ENCODE data around the gene DCLRE1A.

DNA sequence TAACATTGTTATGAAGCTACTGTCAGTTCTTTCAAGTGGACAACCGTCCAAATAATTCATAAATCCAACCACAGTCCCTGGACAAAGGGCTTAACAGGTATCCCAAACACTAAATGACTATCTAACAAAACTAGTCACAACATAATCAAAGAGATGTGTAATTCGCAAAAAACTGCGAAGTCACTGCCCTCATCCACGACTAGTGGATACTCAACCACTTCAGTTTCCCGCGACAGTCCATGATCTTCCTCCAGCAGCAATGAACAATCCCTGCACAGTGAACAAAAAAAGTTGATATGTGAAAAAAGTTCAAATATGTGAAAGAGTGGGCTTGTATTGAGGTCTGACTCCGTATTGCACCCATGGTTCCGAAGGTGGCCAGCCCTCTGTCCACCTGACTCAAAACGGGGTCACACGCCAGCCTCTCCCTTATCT is 287 bp downstream of the DCLRE1A start:
- TF ChIP-seq POLR2A (IDR thresholded peaks at IDR 0.05; ENCODE audit: low read depth, low read length), result no peak
- no peak for TF ChIP-seq RAD21 (IDR thresholded peaks at IDR 0.05; ENCODE audit: insufficient read depth, low read depth, low read length)
- TF ChIP-seq SMC3 (IDR thresholded peaks at IDR 0.05; ENCODE audit: borderline replicate concordance, low read length), result no peak
- no peak for TF ChIP-seq CREM (IDR thresholded peaks at IDR 0.05; ENCODE audit: low read depth)
- TF ChIP-seq, protein P1, sequence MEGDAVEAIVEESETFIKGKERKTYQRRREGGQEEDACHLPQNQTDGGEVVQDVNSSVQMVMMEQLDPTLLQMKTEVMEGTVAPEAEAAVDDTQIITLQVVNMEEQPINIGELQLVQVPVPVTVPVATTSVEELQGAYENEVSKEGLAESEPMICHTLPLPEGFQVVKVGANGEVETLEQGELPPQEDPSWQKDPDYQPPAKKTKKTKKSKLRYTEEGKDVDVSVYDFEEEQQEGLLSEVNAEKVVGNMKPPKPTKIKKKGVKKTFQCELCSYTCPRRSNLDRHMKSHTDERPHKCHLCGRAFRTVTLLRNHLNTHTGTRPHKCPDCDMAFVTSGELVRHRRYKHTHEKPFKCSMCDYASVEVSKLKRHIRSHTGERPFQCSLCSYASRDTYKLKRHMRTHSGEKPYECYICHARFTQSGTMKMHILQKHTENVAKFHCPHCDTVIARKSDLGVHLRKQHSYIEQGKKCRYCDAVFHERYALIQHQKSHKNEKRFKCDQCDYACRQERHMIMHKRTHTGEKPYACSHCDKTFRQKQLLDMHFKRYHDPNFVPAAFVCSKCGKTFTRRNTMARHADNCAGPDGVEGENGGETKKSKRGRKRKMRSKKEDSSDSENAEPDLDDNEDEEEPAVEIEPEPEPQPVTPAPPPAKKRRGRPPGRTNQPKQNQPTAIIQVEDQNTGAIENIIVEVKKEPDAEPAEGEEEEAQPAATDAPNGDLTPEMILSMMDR (IDR thresholded peaks at IDR 0.05 in 2 of 3, conservative IDR thresholded peaks at IDR 0.05 in 1 of 3; ENCODE audit: control insufficient read depth in 2 of 3, extremely low read depth in 1 of 3, insufficient read depth in 1 of 3, low read depth in 3 of 3, low read length in 3 of 3), result no peak
- TF ChIP-seq NRF1 (conservative IDR thresholded peaks at IDR 0.05; ENCODE audit: low read depth, low read length), result no peak
- no peak for TF ChIP-seq SPI1 (IDR thresholded peaks at IDR 0.05; ENCODE audit: borderline replicate concordance, insufficient read depth, low read depth, low read length)
- TF ChIP-seq KDM1A (IDR thresholded peaks at IDR 0.05; ENCODE audit: borderline replicate concordance), result no peak
- TF ChIP-seq JUNB (IDR thresholded peaks at IDR 0.05), result no peak
- TF ChIP-seq ZBTB40 (IDR thresholded peaks at IDR 0.05; ENCODE audit: borderline replicate concordance), result no peak
- TF ChIP-seq RBBP5 (conservative IDR thresholded peaks at IDR 0.05), result no peak

All from GM12878 (cell line).